Smooth muscle cell (in vitro differentiated cells): Measurements from ENCODE around the gene ZSCAN18. TPM values are rescaled to one million over a fixed set of nuclear protein-coding genes. Genes with fewer than 3 reads are reported as not detected.

ENCODE experiments used
- DNase-seq: peaks from one replicate; lab custom pipeline; 2025; ENCODE audit not compliant: unreplicated experiment; lab: John Stamatoyannopoulos, UW
- H2AFZ ChIP-seq: fragments of 200-600 bp; sonication (generic); 2 replicates; pipeline ENCODE4 v1.6.0; 2016; ENCODE audit warnings: antibody characterized with exemption, low read depth, mild to moderate bottlenecking
- H3F3A ChIP-seq: fragments of 200-600 bp; sonication (generic); 2 replicates; pipeline ENCODE4 v1.6.0; 2017; ENCODE audit warnings: antibody characterized with exemption, low read depth
- H3K27ac ChIP-seq: fragments of 200-600 bp; sonication (generic); 2 replicates; pipeline ENCODE4 v1.5.1; 2016; ENCODE audit warnings: low read depth, mild to moderate bottlenecking
- H3K27me3 ChIP-seq: fragments of 200-600 bp; sonication (generic); 2 replicates; pipeline ENCODE4 v1.6.1; 2016; ENCODE audit warnings: low read depth, mild to moderate bottlenecking
- H3K36me3 ChIP-seq: fragments of 200-600 bp; sonication (generic); 2 replicates; pipeline ENCODE4 v1.5.1; 2016; ENCODE audit warnings: low read depth
- H3K4me1 ChIP-seq: fragments of 200-600 bp; sonication (generic); 2 replicates; pipeline ENCODE4 v1.5.1; 2016; ENCODE audit warnings: low read depth
- H3K4me2 ChIP-seq: fragments of 200-600 bp; sonication (generic); 2 replicates; pipeline ENCODE4 v1.6.0; 2016; ENCODE audit warnings: mild to moderate bottlenecking
- H3K4me3 ChIP-seq: fragments of 200-600 bp; sonication (generic); 2 replicates; pipeline ENCODE4 v1.5.1; 2016; ENCODE audit warnings: mild to moderate bottlenecking
- H3K79me2 ChIP-seq: fragments of 200-600 bp; sonication (generic); 2 replicates; pipeline ENCODE4 v1.6.0; 2016; ENCODE audit warnings: low read depth, mild to moderate bottlenecking
- H3K9ac ChIP-seq: fragments of 200-600 bp; sonication (generic); 2 replicates; pipeline ENCODE4 v1.6.0; 2016; ENCODE audit warnings: low read depth
- H3K9me3 ChIP-seq: fragments of 200-600 bp; sonication (generic); replicated peaks from 2 replicates; pipeline ENCODE4 v1.5.1; 2016; ENCODE audit warnings: low read depth
- H4K20me1 ChIP-seq: fragments of 200-600 bp; sonication (generic); 2 replicates; pipeline ENCODE4 v1.6.0; 2016; ENCODE audit warnings: low read depth
- CTCF ChIP-seq: fragments of 200-600 bp; sonication (generic); IDR thresholded peaks from 2 replicates; pipeline ENCODE4 v1.5.1; 2017; ENCODE audit warnings: borderline replicate concordance, mild to moderate bottlenecking, antibody characterized with exemption; ENCODE audit not compliant: insufficient read depth, poor library complexity, severe bottlenecking
- WGBS: methylation state at CpG from one replicate; pipeline ENCODE4 v1.1.7; 2016; ENCODE audit warnings: low lambda C conversion rate; 5-methylcytosine and 5-hydroxymethylcytosine counted together
- polyA plus RNA-seq: library from polyadenylated mRNA; unstranded; fragments of >200 nt; fragmentation: Nextera tagmentation; extraction: Ambion mirVana; gene quantifications from 2 replicates; pipeline ENCODE4 v1.2.1, GENCODE V29; 2016
- total RNA-seq: library from RNA; depleted of rRNA; stranded (reverse); fragments of >200 nt; gene quantifications from 2 replicates; pipeline ENCODE4 v1.2.3, GENCODE V29; 2014

The ZSCAN18 gene
- total and polyA plus RNA-seq, 2 experiments from 2014 or later: 32.9 to 54.6 TPM

- Histone ChIP-seq H3K27me3 (no peaks in the 10 kb centered on the region), H3K9ac (no peak overlapping the region), H3F3A (no peaks in the 10 kb centered on the region), H3K79me2 (no peaks in the 10 kb centered on the region), H3K27ac (no peak overlapping the region), H3K36me3 (no peaks in the 10 kb centered on the region), H3K4me1 (no peaks in the 10 kb centered on the region), H3K4me2 (no peak overlapping the region), H3K4me3 (no peak overlapping the region), H3K9me3 (peaks cover 9% of the 10 kb centered on the region), H2AFZ (no peak overlapping the region), H4K20me1 (no peaks in the 10 kb centered on the region)
- TF ChIP-seq CTCF: no peak
- no peak for DNase-seq
- 97% methylated on average over 13 of the region's 13 CpGs for WGBS
Measured at GRCh38 chr19:58088521-58089052, 9.4 kb downstream of the ZSCAN18 start.

GRCh38 chr19:58086825-58087710, 11.0 kb downstream of the ZSCAN18 start:
- Histone ChIP-seq H3K9ac (no peak overlapping the region), H3K79me2 (no peaks in the 10 kb centered on the region), H2AFZ (no peak overlapping the region), H3K4me1 (no peaks in the 10 kb centered on the region), H3F3A (no peaks in the 10 kb centered on the region), H3K27ac (no peak overlapping the region), H3K36me3 (no peaks in the 10 kb centered on the region), H3K4me2 (no peak overlapping the region), H3K4me3 (no peak overlapping the region), H3K27me3 (no peaks in the 10 kb centered on the region), H3K9me3 (peaks cover 16% of the 10 kb centered on the region), H4K20me1 (no peaks in the 10 kb centered on the region)
- WGBS: 98% methylated on average over 23 of the region's 23 CpGs
- no peak for TF ChIP-seq CTCF
- no peak for DNase-seq

GRCh38 chr19:58085348-58085875, 12.6 kb downstream of the ZSCAN18 start:
- no peak overlapping the region for H3K4me2 ChIP-seq

More at GRCh38 chr19:58085348-58085875, 12.6 kb downstream of the ZSCAN18 start:
- Histone ChIP-seq H3F3A (no peaks in the 10 kb centered on the region), H3K27ac (no peak overlapping the region), H3K79me2 (no peaks in the 10 kb centered on the region), H3K9me3 (peaks cover 16% of the 10 kb centered on the region), H3K4me3 (no peak overlapping the region), H3K4me1 (no peaks in the 10 kb centered on the region), H4K20me1 (no peaks in the 10 kb centered on the region), H3K9ac (no peak overlapping the region), H2AFZ (no peak overlapping the region), H3K27me3 (no peaks in the 10 kb centered on the region), H3K36me3 (no peaks in the 10 kb centered on the region)
- TF ChIP-seq CTCF: no peak
- 98% methylated on average over 29 of the region's 29 CpGs for WGBS
- DNase-seq: no peak
